Measurements from ENCODE around the gene UQCRH.

- TF ChIP-seq ZNF354C (tag by site-specific recombination; IDR thresholded peaks at IDR 0.05; ENCODE audit: borderline replicate concordance, low read depth) (no peak), ZNF366 (tag by site-specific recombination; conservative IDR thresholded peaks at IDR 0.05) (no peak)
Observed at GRCh38 chr1:46280092-46280491, 23.4 kb upstream of the UQCRH start.
